GM21619 (cell line): ENCODE results near the gene ADAM22.

ENCODE experiments used
- ATAC-seq: cut with Tn5 transposase; IDR thresholded peaks from one replicate; pipeline ENCODE4 v1.9.1; 2021; ENCODE audit not compliant: unreplicated experiment

The ADAM22 gene

DNA sequence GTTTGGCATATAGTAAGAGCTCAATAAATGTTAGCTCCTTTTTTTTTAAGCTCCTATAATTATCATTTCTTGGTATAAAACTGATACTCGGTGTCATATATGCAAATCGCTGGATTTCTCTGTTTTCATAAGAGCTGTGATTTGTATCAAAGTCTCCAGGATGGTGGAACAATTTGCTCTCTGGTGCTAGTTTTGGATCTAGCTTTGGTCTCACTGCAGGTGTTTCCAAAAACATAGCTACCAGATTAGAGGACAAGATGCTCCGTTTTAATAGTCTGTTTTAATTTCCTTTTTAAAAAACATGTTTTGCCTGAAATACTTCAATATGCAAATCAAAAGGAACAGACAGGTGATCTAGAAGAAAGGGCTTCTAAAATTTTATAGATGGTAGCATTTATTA, 25.3 kb downstream of the ADAM22 start:
- ATAC-seq, result no peak

DNA sequence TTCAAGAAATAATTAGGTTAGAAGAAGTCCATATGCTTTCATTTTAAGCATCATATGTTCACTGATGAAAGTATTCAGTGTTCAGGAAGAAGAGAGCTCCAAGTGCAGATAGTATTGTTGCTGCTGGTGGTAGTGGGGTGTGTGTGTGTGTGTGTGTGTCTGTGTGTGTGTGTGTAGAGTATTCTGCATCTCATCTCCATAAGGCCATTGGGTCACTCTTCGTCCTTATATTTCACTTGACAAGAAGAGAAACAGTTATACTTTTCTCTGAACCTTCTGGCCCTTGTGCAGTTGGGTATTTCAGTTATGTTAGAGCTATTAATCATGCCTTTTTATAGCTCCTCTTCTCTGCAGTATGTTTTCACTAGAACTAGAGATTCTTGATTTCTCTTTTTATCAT, 26.2 kb downstream of the ADAM22 start:
- ATAC-seq, result no peak

GRCh38 chr7:87961754-87962153, 27.7 kb downstream of the ADAM22 start:
- ATAC-seq, result no peak

- ATAC-seq, result no peak
These were observed 32.2 kb downstream of the ADAM22 start for GRCh38 chr7:87966271-87966670.

DNA sequence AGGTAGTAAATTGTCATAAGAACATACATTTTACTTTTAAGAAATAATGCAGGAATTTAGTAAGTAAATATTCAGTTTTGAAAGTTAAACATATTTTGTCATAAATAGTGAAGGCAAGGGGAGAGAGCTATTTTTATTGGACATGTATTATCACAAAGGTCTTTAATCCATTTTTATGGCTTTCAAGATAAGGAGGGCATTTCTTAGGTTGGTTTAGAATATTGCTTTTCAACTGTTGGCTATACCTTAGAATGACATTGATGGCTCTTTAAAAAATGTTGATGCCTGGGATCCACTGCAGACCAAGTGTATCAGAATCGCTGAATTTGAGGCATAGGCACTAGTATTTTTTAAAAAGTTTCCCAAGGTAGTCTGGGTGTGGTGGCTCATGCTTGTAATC, 34.0 kb downstream of the ADAM22 start:
- no peak for ATAC-seq

DNA sequence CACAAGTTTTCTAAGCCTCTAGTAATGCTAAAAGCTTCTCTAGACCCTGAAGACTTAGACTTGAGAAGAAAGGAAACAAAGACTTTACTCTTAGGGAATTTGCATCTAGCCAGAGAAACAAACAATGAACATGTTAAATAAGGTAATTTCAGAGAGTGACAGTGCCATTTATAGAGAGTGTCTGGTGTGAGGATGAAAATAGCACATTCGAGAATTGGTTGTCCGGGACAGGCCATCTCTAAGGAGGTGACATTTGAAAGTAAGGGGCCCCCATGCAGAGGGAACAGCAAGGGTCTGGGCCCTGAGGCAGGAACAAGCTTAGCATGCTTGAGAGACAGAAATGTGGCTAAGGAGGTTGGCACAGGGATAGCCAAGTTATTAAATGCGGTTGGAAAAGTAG, 48.1 kb downstream of the ADAM22 start:
- no peak for ATAC-seq

DNA sequence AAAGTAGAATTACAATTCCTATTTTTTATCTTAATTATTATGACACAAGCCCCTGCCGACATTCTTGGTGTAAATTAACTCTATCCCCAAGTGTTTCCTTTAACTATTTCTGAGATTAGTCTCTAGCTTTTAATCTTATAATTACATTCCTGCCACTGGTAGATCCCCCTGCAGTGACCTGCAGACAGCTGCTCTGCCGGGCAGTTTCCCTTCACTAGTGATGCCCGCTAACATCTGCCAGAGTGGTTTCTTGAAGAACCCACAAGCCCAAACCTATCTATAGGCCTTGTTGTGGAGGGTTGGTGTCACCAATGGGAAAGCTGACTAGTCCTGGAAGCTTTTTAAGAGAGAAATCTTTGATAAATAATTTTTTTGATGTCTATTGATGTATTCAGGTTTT, 50.0 kb downstream of the ADAM22 start:
- ATAC-seq, result no peak

DNA sequence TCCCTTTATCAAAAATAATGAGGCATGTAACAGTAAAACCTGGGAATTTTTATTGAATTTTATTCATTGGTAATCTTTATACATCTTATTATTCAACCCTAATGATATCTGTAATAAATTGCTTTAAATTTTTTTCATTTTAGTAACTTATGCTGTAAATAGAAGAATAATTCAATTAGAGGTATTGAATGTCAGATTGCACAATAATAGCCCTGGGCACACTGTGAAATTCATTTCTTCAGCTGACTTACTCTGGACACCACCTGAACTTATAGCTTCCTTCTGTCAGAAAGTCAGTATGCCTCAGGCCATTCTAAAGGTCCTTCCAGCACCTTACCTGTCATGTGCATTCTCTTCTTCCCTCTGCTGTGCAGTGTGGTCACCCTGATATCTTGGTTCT, 59.2 kb downstream of the ADAM22 start:
- ATAC-seq, result no peak

DNA sequence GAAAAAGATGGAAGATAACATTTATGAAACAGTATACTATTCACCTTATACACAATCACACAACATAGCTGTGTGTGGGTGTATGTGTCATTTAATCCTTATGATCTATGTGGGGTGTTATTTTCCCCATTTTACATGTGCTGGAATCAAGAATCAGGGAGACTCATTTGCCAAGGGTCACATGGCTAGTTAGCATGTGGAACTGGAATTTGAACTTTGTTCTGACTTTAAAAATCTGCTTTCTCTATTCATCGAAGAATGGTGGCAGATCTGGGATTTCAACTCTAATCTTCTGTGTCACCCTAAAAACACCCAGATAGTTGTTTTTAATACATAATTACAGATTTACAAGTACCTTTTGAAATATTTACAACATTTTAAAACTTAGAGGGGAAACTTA, 65.2 kb downstream of the ADAM22 start:
- no peak for ATAC-seq

- ATAC-seq, result no peak
These were observed 67.9 kb downstream of the ADAM22 start for GRCh38 chr7:88001744-88002530.

GRCh38 chr7:88002617-88003016, 68.6 kb downstream of the ADAM22 start:
- no peak for ATAC-seq

- ATAC-seq, result no peak
These were observed 69.5 kb downstream of the ADAM22 start for GRCh38 chr7:88003581-88003980.

DNA sequence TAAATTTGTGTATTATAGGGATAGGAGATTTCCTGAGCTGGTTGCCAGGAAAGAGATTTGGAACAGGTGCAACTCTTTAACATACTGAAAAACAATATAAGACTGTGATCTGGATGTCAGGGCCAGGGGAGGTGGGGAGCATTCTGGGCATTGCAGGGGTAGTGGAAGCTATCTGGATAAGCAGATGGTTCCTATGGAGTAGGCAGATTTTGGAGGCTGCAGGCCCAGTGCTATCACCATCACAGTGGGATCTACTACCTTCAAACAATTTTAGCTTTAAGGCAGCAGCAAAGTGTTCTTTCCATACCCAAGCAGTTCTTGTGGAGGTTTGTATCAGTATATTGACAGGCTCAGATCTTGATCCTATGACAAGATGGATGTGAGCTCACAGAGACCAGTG, 71.1 kb downstream of the ADAM22 start:
- no peak for ATAC-seq

DNA sequence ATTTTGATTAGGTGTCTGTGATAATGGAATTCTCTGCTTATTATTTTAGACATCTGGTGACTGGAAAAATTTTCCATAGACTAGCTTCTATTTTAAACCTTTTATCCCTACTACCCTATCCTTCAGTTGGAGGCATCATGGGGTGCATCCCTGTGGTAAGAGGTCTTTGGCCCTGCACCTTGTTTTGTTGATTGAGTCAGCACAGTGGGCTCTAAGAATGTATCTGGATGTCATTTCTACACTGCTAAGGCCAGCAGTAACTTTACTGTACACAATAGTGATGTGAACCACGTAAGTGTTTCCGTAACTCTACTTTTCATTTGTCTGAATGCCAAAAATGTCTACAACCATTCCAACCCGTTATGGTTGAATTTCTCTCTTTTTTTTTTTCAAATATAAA, 75.6 kb downstream of the ADAM22 start:
- ATAC-seq, result no peak

GRCh38 chr7:88012086-88012485, 78.0 kb downstream of the ADAM22 start:
- no peak for ATAC-seq

DNA sequence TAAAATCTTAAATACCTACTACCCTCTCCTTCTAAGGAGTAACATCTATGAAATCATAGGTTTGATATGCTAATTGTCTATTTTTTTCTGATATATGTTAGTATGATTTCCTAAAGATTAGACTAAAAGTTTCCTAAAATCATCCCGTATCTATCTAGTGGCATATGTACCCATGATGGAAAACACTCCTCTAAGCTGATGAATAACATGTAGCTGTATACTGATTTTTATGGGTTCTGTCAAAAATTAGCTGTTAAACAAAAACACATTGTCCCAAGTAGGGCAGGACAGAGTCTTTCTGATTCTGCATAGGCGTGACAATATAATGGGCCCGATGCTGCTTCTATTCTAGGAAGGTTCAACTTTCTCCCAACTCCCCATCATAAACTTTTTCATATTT, 79.9 kb downstream of the ADAM22 start:
- no peak for ATAC-seq

GRCh38 chr7:88014581-88014980, 80.5 kb downstream of the ADAM22 start:
- no peak for ATAC-seq

DNA sequence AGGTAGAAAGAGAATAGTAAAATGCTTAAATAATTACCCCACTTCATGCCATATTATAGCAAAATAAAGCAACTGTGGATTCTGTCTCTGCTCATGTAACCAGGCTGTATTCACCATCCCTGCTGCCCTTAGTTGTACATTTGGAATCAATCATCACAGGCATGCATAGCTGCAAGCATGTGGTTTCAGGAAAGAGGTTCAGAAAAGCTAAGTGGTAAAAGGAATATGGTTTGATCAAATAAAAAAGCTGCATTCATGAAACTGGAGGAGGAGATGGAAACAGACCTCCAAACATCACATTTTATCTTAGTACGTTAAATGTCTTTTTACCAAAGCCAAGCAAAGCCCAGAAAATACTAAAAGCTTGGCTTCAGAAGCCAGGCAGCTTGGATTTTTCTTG, 81.3 kb downstream of the ADAM22 start:
- ATAC-seq, result no peak

DNA sequence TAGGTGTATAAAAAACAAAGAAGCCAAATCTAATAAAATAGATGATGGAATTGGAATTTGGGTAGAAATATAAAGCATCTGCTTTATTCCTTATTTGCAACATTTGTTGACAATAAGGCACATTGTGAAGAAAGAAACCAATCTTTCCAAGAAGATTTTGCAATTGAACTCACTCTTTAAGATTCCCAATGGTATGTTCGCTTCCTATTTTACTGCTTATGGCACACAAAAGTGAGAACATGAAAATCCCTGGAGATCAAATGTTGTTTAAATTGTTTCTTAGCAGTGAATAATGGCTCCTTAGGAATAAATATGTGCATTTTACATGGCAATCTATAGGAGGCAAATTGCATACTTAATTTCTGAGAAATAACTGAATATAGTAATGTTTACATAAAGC, 84.5 kb downstream of the ADAM22 start:
- ATAC-seq, result no peak

DNA sequence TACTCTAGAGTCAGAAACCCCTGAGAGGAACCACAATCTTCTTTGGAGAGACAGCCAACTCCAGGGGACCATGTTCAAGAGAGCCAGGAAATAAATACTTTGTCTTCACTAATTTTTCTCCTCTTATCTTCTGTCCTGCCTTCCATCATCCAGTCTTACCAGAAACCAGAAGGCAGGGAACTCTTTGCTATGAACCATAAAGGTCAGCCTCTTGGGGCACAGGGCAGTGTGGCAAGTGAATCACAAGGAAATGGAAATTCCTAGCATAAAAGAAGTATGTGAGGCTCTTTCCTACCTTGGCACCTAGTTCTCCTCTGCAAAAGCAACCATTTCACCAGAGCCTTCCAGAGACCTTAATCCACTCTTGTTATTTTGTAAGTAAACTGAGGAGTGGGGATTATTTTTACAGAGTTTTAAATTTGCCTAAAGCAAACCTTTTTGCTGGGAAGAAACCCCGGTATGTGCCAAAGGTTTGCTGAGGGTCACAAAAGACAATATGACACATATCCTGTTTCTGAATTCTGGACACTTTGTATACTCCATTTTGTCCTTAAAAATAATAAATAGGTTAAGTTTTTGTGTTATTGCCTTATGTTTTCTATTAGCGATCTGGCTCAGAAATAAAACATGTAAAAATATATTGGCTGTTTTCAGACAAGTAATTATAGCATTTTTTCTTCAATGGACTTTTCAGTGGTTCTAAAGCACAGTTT, 87.1 kb downstream of the ADAM22 start:
- no peak for ATAC-seq

- no peak for ATAC-seq
These were observed 93.7 kb downstream of the ADAM22 start for GRCh38 chr7:88027724-88028123.

DNA sequence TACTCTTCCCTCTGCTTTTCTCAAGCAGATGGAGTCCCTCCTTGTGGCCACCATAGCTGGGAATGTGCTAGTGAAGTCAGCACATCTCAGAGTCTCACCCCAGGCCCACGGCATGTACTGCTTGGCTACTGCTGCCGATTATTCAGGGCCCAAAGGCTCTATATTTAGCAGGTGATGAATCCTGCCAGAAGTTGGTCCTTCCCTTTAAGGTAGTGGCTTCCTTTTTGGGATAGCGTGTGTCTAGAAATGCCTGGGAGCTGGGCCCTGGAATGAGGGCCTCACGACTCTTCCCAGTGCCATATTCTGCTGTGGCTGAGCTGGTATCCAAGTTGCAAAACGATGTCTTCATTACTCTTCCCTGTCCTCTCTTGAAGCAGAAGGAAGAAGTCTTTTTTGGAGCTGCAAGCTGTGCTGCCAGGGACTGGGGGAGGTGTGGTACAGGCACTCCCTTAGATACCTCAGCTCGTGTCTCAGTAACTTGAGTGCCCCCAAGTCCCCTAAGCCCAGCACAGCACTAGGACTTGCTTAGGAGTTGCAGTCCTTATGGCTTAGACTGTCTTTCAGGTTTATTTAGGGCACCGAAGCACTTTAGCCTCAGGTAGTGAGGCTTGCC, 100.1 kb downstream of the ADAM22 start:
- ATAC-seq, result no peak
